Occipital lobe (tissue), 2 donors: Measurements from ENCODE around the gene CLK3. TPM values are rescaled to one million over a fixed set of nuclear protein-coding genes. Genes with fewer than 3 reads are reported as not detected.
A peak's percentile ranks its signal among the peaks of the same experiment; 100 is the strongest.
"Not testable (repeated sequence)": the region's sequence is repeated elsewhere in the genome, so short reads cannot be mapped to it uniquely, and the experiment has no call there.

Source experiments
- DNase-seq: peaks from one replicate; lab custom pipeline; 2025; lab: John Stamatoyannopoulos, UW
- total RNA-seq: library from RNA; depleted of rRNA; stranded (reverse); fragments of >200 nt; gene quantifications from one replicate; pipeline ENCODE4 v1.2.3, GENCODE V29; 2014

CLK3 gene
- total RNA-seq, 1 donor from 2014 or later, result 27.0 TPM

- DNase-seq, result peak; percentile 57
These were observed 5.3 kb downstream of the CLK3 start for GRCh38 chr15:74620636-74621545.

DNA sequence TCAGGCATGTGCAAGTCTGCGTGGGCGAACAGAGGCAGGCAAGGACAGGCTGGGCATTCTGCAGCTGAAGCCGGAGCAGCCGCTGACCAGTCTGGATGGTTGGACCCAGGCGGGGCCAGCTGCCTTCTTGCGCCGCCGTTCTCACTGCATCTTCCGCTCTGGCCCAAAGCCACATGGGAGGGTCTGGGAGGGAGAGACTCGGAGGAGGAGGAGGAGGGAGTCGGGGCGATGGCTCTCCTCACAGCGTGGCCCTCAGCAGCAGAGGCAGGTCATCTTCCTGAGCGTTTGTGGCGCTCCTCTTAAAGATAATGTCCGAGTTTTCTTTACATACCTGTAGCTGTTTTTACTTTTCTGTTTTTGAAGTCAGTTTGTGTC is 5.9 kb downstream of the CLK3 start:
- DNase-seq, result no peak

DNA sequence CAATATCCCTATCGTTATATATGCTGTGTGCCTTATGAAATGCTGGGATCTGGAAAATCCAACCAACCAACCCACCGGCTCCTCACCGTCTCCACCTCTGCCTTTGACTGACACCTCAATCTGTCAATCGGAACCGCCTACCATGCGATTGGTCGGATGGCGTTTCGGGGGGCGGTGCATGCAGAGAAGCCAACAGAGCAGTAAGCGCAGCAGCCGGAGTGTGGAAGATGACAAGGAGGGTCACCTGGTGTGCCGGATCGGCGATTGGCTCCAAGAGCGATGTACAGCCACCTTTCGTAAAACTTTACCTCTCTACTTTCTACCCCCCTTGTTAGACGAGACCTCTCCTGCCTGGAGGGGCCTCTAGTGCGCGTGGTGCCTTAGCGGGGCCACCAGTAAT is 6.3 kb downstream of the CLK3 start:
- peak; percentile 12 for DNase-seq

DNA sequence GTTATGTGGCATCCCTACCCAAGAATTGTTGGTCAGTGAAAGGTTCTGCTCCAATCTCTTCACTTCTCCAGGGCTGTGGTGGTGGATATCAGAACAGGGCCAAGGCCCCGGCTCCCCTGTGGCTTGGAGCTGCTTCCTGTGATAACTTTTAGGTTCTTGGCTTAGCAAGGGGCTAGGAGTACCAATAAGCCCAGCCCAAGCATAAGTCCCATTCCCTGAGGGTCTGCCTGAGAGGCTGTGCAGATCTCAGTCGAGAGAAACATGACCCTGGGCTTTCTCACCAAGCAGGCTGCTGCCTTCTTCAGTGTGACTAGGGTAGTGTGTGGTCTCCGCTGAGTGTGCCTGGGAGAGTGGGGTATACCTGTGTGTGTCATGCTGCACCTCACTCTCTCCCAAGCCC is 7.1 kb downstream of the CLK3 start:
- no peak for DNase-seq

DNA sequence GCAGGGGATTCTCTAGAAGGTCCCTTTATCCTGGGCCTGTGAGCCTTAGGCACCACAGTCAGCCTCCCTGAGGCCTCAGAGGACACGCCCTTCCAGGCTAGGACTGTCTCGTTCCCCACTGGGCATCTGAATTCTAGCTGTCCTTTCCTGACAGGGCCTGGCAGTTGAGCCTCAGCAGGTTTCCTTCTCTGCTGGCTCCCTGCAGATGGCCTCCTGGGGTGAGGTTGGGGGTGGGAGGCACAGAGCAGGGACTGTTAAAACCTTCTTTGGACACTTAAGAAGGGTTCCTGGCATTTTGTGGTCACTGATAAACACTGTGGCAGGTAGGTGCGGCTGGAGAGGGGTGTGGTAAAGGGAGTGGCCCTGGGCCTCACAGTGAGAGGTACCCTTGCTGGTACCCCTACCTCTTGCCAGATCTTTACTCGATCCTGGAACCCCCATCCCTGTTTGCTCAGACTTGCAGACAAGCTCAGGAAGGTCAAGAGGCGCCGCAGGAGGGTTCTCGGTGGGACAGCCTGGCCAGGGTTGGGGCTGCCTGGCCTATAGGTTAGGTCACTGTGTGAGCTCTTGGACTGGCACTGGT is 8.5 kb downstream of the CLK3 start:
- no peak for DNase-seq

- no peak for DNase-seq
These were observed 10.1 kb downstream of the CLK3 start for GRCh38 chr15:74625693-74626092.

- no peak for DNase-seq
These were observed 10.7 kb downstream of the CLK3 start for GRCh38 chr15:74626336-74626735.

- DNase-seq, result no peak
These were observed 11.4 kb downstream of the CLK3 start for GRCh38 chr15:74626752-74627692.

DNA sequence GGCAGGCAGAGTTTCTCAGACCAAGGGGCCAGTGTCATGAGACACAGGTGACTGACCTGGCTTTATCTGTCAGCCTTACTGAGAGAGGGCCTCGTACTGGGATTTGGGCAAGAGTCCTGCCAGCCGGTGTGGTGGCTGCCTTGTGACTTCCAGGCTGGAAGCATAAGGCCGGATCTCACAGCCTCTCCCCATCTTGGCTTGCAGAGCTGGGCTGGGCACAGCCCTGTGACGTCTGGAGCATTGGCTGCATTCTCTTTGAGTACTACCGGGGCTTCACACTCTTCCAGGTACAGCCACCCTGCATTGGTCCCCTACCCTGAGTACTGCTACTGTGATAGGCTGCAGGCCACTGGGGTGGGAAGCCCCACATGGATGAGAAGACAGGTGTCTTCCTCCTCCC is 12.1 kb downstream of the CLK3 start:
- DNase-seq, result no peak

- DNase-seq, result no peak
These were observed 12.6 kb downstream of the CLK3 start for GRCh38 chr15:74628199-74628598.

DNA sequence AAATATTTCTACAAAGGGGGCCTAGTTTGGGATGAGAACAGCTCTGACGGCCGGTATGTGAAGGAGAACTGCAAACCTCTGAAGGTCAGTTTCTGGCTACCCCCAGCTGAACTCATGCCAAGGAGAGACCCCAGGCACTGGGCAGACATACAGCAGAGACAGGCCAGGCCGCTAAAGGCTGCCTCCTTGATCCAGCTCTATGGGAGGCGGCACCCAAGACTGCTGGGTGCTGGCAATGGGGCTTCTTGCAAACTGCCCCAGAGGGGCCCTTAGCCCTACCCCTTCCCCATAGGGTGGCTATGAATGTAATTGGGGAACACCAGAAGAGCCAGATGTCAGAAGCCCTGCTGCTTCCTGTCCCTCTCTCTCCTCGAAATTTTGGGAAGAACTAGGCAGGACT is 13.3 kb downstream of the CLK3 start:
- no peak for DNase-seq

DNA sequence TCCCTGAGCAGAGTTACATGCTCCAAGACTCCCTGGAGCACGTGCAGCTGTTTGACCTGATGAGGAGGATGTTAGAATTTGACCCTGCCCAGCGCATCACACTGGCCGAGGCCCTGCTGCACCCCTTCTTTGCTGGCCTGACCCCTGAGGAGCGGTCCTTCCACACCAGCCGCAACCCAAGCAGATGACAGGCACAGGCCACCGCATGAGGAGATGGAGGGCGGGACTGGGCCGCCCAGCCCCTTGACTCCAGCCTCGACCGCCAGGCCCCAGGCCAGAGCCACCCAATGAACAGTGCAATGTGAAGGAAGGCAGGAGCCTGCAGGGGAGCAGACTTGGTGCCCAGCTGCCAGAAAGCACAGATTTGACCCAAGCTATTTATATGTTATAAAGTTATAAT is 14.1 kb downstream of the CLK3 start:
- not testable (repeated sequence) for DNase-seq

DNA sequence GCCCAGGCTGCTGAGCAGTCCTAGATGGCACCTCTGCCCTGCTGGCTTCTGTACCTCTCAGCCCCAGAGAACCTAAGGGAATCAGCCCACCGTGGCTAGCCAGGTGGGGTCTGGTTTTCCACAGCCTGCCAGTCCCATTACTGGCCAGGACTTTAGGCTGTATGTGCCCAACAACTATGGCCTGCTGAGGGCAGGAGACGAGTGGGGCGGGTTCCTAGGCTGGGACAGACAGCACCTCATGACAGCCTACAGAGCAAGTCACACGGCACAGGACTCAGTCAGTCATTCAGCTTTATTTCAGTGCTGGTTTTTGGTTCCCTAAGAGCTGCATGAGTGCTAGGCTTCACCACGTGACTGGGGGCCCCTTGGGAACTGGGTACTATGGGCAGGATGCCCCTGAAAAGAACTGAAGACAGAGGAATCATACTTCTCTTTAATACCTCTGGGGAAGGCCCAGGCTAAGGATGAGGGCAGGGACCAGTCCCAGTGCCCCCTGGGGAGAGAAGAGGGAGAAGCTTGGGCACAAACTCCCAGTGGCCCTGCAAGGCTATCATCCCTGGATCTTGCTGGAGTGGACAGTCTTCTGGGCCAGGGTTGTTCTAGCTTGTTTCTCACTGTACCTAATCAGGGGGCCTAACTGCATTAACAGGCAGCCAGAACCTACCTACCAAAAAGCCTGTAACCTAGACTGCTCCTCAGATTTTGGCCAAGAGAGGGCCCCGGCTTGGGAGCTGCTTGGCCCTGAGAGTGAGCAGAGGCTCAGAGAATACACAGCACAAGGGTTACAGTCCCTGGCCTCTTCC is 14.8 kb downstream of the CLK3 start:
- no peak for DNase-seq

DNA sequence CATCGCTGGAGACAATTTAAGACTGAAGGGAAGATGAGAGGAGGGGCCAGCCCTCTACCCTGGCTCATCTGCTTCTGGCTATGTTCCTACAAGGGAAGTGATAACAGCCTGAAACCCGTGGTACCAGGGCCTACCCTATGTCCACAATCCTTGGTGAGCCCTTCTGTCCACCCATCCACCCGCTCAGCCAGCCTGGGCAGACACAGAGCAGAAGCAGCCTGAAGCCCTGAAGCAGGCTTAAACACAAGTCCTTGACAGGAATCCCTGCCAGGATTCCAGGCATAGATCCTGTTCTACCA is 15.4 kb downstream of the CLK3 start:
- no peak for DNase-seq

GRCh38 chr15:74631408-74631807 is 15.8 kb downstream of the CLK3 start:
- DNase-seq, result no peak

GRCh38 chr15:74631935-74632560 is 16.4 kb downstream of the CLK3 start:
- peak; percentile 32 for DNase-seq

GRCh38 chr15:74632601-74633000 is 17.0 kb downstream of the CLK3 start:
- DNase-seq, result no peak

- DNase-seq, result no peak
These were observed 18.1 kb downstream of the CLK3 start for GRCh38 chr15:74633781-74634180.

DNA sequence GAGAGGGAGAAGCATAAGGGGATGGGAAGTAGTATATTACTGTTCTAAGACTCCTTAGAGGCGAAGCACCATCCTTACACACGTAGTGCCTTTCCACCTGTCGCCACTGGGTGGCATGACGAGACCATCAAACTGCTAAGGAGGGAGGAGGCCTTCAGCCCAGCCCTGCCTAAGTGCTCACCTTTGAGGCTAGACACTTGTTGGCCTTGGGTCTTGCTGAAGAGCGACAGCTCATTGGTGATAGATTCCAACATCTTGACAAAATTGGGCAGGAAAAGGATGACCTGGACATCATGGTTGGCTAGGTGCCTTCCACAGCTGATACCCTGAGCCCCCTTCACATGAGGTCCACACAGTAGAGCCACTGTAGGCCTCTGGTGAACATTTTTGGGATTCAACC is 19.6 kb downstream of the CLK3 start:
- DNase-seq, result peak; percentile 16

DNA sequence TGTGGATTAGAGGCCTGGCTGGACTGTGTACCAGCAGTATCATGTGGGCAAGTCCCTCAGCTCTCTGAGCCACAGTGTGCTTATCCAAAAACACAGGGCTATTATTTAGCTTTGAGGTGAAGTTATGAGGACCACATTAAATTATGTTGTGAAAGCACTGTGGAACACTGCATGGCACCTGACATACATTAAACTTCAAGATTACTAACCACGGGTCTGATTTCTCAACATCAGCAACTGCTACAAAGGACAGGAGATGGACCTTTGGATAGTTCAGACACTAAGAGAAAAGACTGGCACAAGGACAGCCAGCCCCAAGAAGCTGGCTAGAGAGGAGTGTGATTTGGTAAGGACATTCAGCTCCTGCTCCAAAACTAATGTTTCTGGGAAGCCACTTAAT is 21.3 kb downstream of the CLK3 start:
- DNase-seq, result no peak

DNA sequence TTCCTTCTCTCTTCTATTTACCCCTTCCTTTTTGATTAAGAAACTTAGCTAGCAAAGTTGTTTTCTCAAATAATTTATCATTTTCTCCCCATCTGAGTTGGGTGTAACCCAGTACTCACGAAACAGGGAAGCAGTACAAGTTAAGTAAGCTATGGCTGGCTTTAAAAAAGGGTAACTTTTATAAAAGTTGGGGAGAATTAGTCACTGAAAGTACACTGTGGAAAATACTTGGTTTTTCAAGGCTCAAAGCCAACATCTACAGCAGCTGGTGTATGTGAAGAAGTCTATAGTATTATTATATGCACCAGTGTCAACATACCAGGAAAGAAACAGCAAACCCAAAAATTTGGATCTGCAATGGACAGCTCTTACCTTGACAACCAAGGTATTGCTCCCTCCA is 25.5 kb downstream of the CLK3 start:
- DNase-seq, result no peak
